ENCODE data around the gene ATXN1. TPM values are rescaled to one million over a fixed set of nuclear protein-coding genes. Genes with fewer than 3 reads are reported as not detected.

Gene ATXN1
- total RNA-seq, 4 donors from 2014 or later, result 48.7 to 166 (median 105) TPM

- Histone ChIP-seq H3K9me3 (no peaks in the 10 kb centered on the region), H3K27ac (no peak overlapping the region), H3K4me3 (no peak overlapping the region), H3K27me3 (no peaks in the 10 kb centered on the region), H3K4me1 (peaks cover 0 to 4% (median 0%) of the 10 kb centered on the region in 4 donors), H3K36me3 (peaks cover 0 to 3% (median 0%) of the 10 kb centered on the region in 4 donors)
- 73 to 79% methylated on average over 8 of the region's 8 CpGs for WGBS, 2 donors (ENCODE audit: low coverage in 1 of 2)
- intact Hi-C loops (cut with DNase I; ENCODE audit: low total_unique reads) (no loop called here), in situ Hi-C loops (cut with MboI; ENCODE audit: low pct_ligation_motif_present in 1 of 4, low pct_unique_long_range_greater_than_20kb in 1 of 4, low sequenced_read_pairs in 3 of 4) (loop anchor here in 1 of 4 donors (25.0 kb wide), 2 partner anchors 187 to 438 kb away; no protein-coding TSS in a partner anchor)
- TF ChIP-seq POLR2A (IDR thresholded peaks at IDR 0.05) (no peak), CTCF (IDR thresholded peaks at IDR 0.05) (no peak), EP300 (IDR thresholded peaks at IDR 0.05; ENCODE audit: low read depth) (no peak)
- no peak for DNase-seq
Observed at GRCh38 chr6:16524380-16524707, 236.9 kb downstream of the ATXN1 start.

GRCh38 chr6:16523606-16524379, 237.5 kb downstream of the ATXN1 start:
- WGBS, 2 donors (ENCODE audit: low coverage in 1 of 2), result 70 to 77% methylated on average over 3 to 10 of the region's 10 CpGs
- in situ Hi-C loops (cut with MboI; ENCODE audit: low pct_ligation_motif_present in 1 of 4, low pct_unique_long_range_greater_than_20kb in 1 of 4, low sequenced_read_pairs in 3 of 4), result loop anchor here in 1 of 4 donors (25.0 kb wide), 2 partner anchors 186 to 439 kb away; no protein-coding TSS in a partner anchor
- H3K4me1 ChIP-seq, result peaks cover 0 to 4% (median 0%) of the 10 kb centered on the region in 4 donors

GRCh38 chr6:16522937-16523336, 238.3 kb downstream of the ATXN1 start:
- intact Hi-C loops (cut with DNase I; ENCODE audit: low total_unique reads) (no loop called here), in situ Hi-C loops (cut with MboI; ENCODE audit: low pct_ligation_motif_present in 1 of 4, low pct_unique_long_range_greater_than_20kb in 1 of 4, low sequenced_read_pairs in 3 of 4) (loop anchor here in 1 of 4 donors (25.0 kb wide), 2 partner anchors 186 to 439 kb away; no protein-coding TSS in a partner anchor)
- 97 to 100% methylated on average over 1 to 6 of the region's 6 CpGs for WGBS, 2 donors (ENCODE audit: low coverage in 1 of 2)
- DNase-seq, result no peak
- Histone ChIP-seq H3K27me3 (no peaks in the 10 kb centered on the region), H3K36me3 (peaks cover 0 to 3% (median 0%) of the 10 kb centered on the region in 4 donors), H3K27ac (no peak overlapping the region), H3K4me1 (peaks cover 0 to 4% (median 0%) of the 10 kb centered on the region in 4 donors), H3K4me3 (no peak overlapping the region), H3K9me3 (no peaks in the 10 kb centered on the region)
- TF ChIP-seq POLR2A (IDR thresholded peaks at IDR 0.05) (no peak), POLR2AphosphoS5 (IDR thresholded peaks at IDR 0.05) (no peak), EP300 (IDR thresholded peaks at IDR 0.05; ENCODE audit: low read depth) (no peak), CTCF (IDR thresholded peaks at IDR 0.05) (no peak)

More at GRCh38 chr6:16523606-16524379, 237.5 kb downstream of the ATXN1 start:
- TF ChIP-seq EP300 (IDR thresholded peaks at IDR 0.05; ENCODE audit: low read depth), result no peak
- TF ChIP-seq CTCF (IDR thresholded peaks at IDR 0.05), result no peak
- TF ChIP-seq POLR2AphosphoS5 (IDR thresholded peaks at IDR 0.05), result no peak
- no peak for TF ChIP-seq POLR2A (IDR thresholded peaks at IDR 0.05)
- intact Hi-C loops (cut with DNase I; ENCODE audit: low total_unique reads), result no loop called here
- Histone ChIP-seq H3K4me3 (no peak overlapping the region), H3K27ac (no peak overlapping the region), H3K36me3 (peaks cover 0 to 3% (median 0%) of the 10 kb centered on the region in 4 donors), H3K9me3 (no peaks in the 10 kb centered on the region), H3K27me3 (no peaks in the 10 kb centered on the region)
- no peak for DNase-seq

GRCh38 chr6:16521528-16521927, 239.7 kb downstream of the ATXN1 start:
- Histone ChIP-seq H3K27me3 (no peaks in the 10 kb centered on the region), H3K4me1 (peaks cover 0 to 4% (median 0%) of the 10 kb centered on the region in 4 donors), H3K4me3 (no peak overlapping the region), H3K27ac (no peak overlapping the region), H3K36me3 (peaks cover 0 to 3% (median 0%) of the 10 kb centered on the region in 4 donors), H3K9me3 (no peaks in the 10 kb centered on the region)
- no peak for TF ChIP-seq POLR2A (IDR thresholded peaks at IDR 0.05)
- TF ChIP-seq POLR2AphosphoS5 (IDR thresholded peaks at IDR 0.05), result no peak
- TF ChIP-seq EP300 (IDR thresholded peaks at IDR 0.05; ENCODE audit: low read depth), result no peak
- no peak for TF ChIP-seq CTCF (IDR thresholded peaks at IDR 0.05)
- in situ Hi-C loops (cut with MboI; ENCODE audit: low pct_ligation_motif_present in 1 of 4, low pct_unique_long_range_greater_than_20kb in 1 of 4, low sequenced_read_pairs in 3 of 4), result loop anchor here in 1 of 4 donors (25.0 kb wide), 2 partner anchors 184 to 441 kb away; no protein-coding TSS in a partner anchor
- WGBS, 2 donors (ENCODE audit: low coverage in 1 of 2), result 82 to 95% methylated on average over 5 to 7 of the region's 7 CpGs
- peak; percentile 42 for DNase-seq
- intact Hi-C loops (cut with DNase I; ENCODE audit: low total_unique reads), result no loop called here

Data from transverse colon (tissue), 4 donors.